ENCODE data around the gene PIP4P1. TPM values are rescaled to one million over a fixed set of nuclear protein-coding genes. Genes with fewer than 3 reads are reported as not detected.

PIP4P1 gene
- total and polyA plus RNA-seq, 2 of the 13 experiments (the other 11 are each of a cell fraction or from before 2014, with no cell fraction given): 33.4 to 47.0 TPM

- no peak overlapping the region for H3K27ac ChIP-seq (ENCODE audit: extremely low read length, insufficient read depth, low read length)
- FAIRE-seq (no peak), ATAC-seq (no peak), DNase-seq (ENCODE audit: low spot score) (no peak)
- H2AFZ ChIP-seq (ENCODE audit: low read length): no peak overlapping the region
- 92% methylated on average over 2 of the region's 2 CpGs for WGBS (ENCODE audit: low lambda C conversion rate)
- no peaks in the 10 kb centered on the region for H3K9me3 ChIP-seq (ENCODE audit: low read length)
- no peak overlapping the region for H3K4me2 ChIP-seq (ENCODE audit: low read depth, low read length)
- H3K9ac ChIP-seq (ENCODE audit: insufficient read depth, low read depth, low read length): no peak overlapping the region
- peaks cover 1 to 9% of the 10 kb centered on the region in 2 experiments; a peak in 2 of 5 replicates for H3K27me3 ChIP-seq (ENCODE audit: control insufficient read depth in 1 of 2, insufficient read depth in 2 of 2, low read length in 2 of 2)
- H3K4me1 ChIP-seq (ENCODE audit: insufficient read depth, low read length): peaks cover 18% of the 10 kb centered on the region
- no TSS peak for BruUV-seq (replicated peaks)
- H3K4me3 ChIP-seq (replicated peaks in 1 of 3; ENCODE audit: insufficient read depth in 1 of 3, low read depth in 2 of 3, low read length in 3 of 3): no peak overlapping the region
- CTCF ChIA-PET (ENCODE audit: low intra/inter-chr PET ratio, low total read pairs): no interaction called here
- in situ Hi-C loops (cut with HindIII; ENCODE audit: extremely low pct_ligation_motif_present, low pct_unique_long_range_greater_than_20kb) (no loop called here), intact Hi-C loops (cut with micrococcal nuclease; ENCODE audit: unreplicated experiment) (no loop called here)
- POLR2A ChIA-PET: interaction anchor here (1.3 kb wide), 1 partner anchor 14 kb away, joined by 4 read pairs; the partner anchor contains the start of gene APEX1
- H3K36me3 ChIP-seq (replicated peaks in 1 of 2; ENCODE audit: control insufficient read depth in 1 of 2, insufficient read depth in 2 of 2, low read length in 2 of 2): peaks cover 1 to 10% of the 10 kb centered on the region in 2 experiments; a peak in 3 of 5 replicates
- no peaks in the 10 kb centered on the region for H3K79me2 ChIP-seq (ENCODE audit: insufficient read depth, low read length)
- H4K20me1 ChIP-seq (ENCODE audit: insufficient read depth, low read length): no peaks in the 10 kb centered on the region
- TF ChIP-seq POLR2AphosphoS2 (IDR thresholded peaks at IDR 0.05; ENCODE audit: low read depth, low read length): no peak
- TF ChIP-seq MYNN (CRISPR knock-in tag; IDR thresholded peaks at IDR 0.05; ENCODE audit: low read depth): no peak
- TF ChIP-seq ZNF276 (CRISPR knock-in tag; IDR thresholded peaks at IDR 0.05; ENCODE audit: low read depth): no peak
- TF ChIP-seq MXI1 (IDR thresholded peaks at IDR 0.05; ENCODE audit: borderline replicate concordance, low read depth, low read length): no peak
- no peak for TF ChIP-seq YY1 (IDR thresholded peaks at IDR 0.05; ENCODE audit: insufficient read depth, insufficient replicate concordance, low read depth, low read length)
- no peak for TF ChIP-seq MLLT10 (CRISPR knock-in tag; IDR thresholded peaks at IDR 0.05)
- TF ChIP-seq RELA (CRISPR knock-in tag; IDR thresholded peaks at IDR 0.05): no peak
- no peak for TF ChIP-seq IRF2 (CRISPR knock-in tag; IDR thresholded peaks at IDR 0.05)
- TF ChIP-seq ZNF574 (CRISPR knock-in tag; IDR thresholded peaks at IDR 0.05): no peak
- TF ChIP-seq ZNF879 (CRISPR knock-in tag; IDR thresholded peaks at IDR 0.05): no peak
- TF ChIP-seq ZNF430 (CRISPR knock-in tag; IDR thresholded peaks at IDR 0.05): no peak
- no peak for TF ChIP-seq ZMYM3 (CRISPR knock-in tag; IDR thresholded peaks at IDR 0.05)
Measured at GRCh38 chr14:20441461-20441860, 19.8 kb downstream of the PIP4P1 start.
